HG02840 (cell line): ENCODE data around the gene NOXA1.

ENCODE experiments used
- ATAC-seq: cut with Tn5 transposase; IDR thresholded peaks from one replicate; pipeline ENCODE4 v1.9.1; 2021; ENCODE audit warnings: mild to moderate bottlenecking, moderate library complexity, moderate number of reproducible peaks; ENCODE audit not compliant: unreplicated experiment, low FRiP score

NOXA1 gene

GRCh38 chr9:137423514-137424291 lies 510 bp downstream of the NOXA1 start:
- ATAC-seq = no peak

- ATAC-seq = no peak
Measured at GRCh38 chr9:137426018-137426681, 3.0 kb downstream of the NOXA1 start.

GRCh38 chr9:137427454-137428310 lies 4.5 kb downstream of the NOXA1 start:
- ATAC-seq = no peak

- ATAC-seq = no peak
Measured at GRCh38 chr9:137428311-137428630, 5.1 kb downstream of the NOXA1 start.

- no peak for ATAC-seq
Measured at GRCh38 chr9:137428841-137429545, 5.8 kb downstream of the NOXA1 start.

- ATAC-seq = no peak
Measured at GRCh38 chr9:137429546-137429890, 6.3 kb downstream of the NOXA1 start.

- no peak for ATAC-seq
Measured at GRCh38 chr9:137429974-137430722, 7.0 kb downstream of the NOXA1 start.

- ATAC-seq = no peak
Measured at GRCh38 chr9:137430723-137431415, 7.7 kb downstream of the NOXA1 start.

- no peak for ATAC-seq
Measured at GRCh38 chr9:137431416-137431931, 8.3 kb downstream of the NOXA1 start.

- ATAC-seq = no peak
Measured at GRCh38 chr9:137432687-137433348, 9.6 kb downstream of the NOXA1 start.

- no peak for ATAC-seq
Measured at GRCh38 chr9:137433349-137433915, 10.2 kb downstream of the NOXA1 start.

- ATAC-seq = no peak
Measured at GRCh38 chr9:137433916-137434431, 10.8 kb downstream of the NOXA1 start.

- no peak for ATAC-seq
Measured at GRCh38 chr9:137434498-137435380, 11.5 kb downstream of the NOXA1 start.

- no peak for ATAC-seq
Measured at GRCh38 chr9:137435381-137435891, 12.2 kb downstream of the NOXA1 start.

- ATAC-seq = no peak
Measured at GRCh38 chr9:137435980-137436760, 13.0 kb downstream of the NOXA1 start.
